Measurements from ENCODE around the gene PHC2. TPM values are rescaled to one million over a fixed set of nuclear protein-coding genes. Genes with fewer than 3 reads are reported as not detected.

The PHC2 gene
- total RNA-seq, 1 experiment from 2014 or later, result 9.4 TPM

GRCh38 chr1:33321178-33321577 lies 109.7 kb downstream of the PHC2 start:
- H3K14ac ChIP-seq (ENCODE audit: insufficient read depth, low read length), result no peak overlapping the region
- no peak overlapping the region for H3K4ac ChIP-seq (ENCODE audit: low read depth, low read length)
- no peak overlapping the region for H2BK12ac ChIP-seq (ENCODE audit: insufficient read length, low read depth, low read length)
- H4K91ac ChIP-seq (ENCODE audit: insufficient read length, low read depth, low read length), result no peak overlapping the region
- no peak overlapping the region for H2BK20ac ChIP-seq (ENCODE audit: low read depth, low read length, poor library complexity, severe bottlenecking)
- no peaks in the 10 kb centered on the region for H3K4me1 ChIP-seq (ENCODE audit: insufficient read depth, low read length)
- H2AFZ ChIP-seq (ENCODE audit: low read length), result no peak overlapping the region
- no peak overlapping the region for H3T11ph ChIP-seq (ENCODE audit: low read length)
- no peak overlapping the region for H3K56ac ChIP-seq (ENCODE audit: insufficient read length, low read depth, low read length)
- H3K18ac ChIP-seq (ENCODE audit: insufficient read length, low read depth, low read length), result no peak overlapping the region
- H3K27ac ChIP-seq (ENCODE audit: insufficient read length, low read depth, low read length), result no peak overlapping the region
- H2BK120ac ChIP-seq (ENCODE audit: low read depth, low read length, poor library complexity, severe bottlenecking), result no peak overlapping the region
- H3K79me1 ChIP-seq (ENCODE audit: insufficient read depth, low read depth, low read length, poor library complexity, severe bottlenecking), result no peaks in the 10 kb centered on the region
- Mint-ChIP-seq H3K36me3 (ENCODE audit: insufficient read depth in 1 of 3, low read depth in 3 of 3) (peaks cover 0 to 15% (median 0%) of the 10 kb centered on the region in 3 experiments; a peak in 4 of 7 replicates), H3K4me3 (no peak overlapping the region), H3K27me3 (ENCODE audit: low read depth) (peaks cover 17% of the 10 kb centered on the region), H3K4me1 (peaks cover 5 to 18% of the 10 kb centered on the region in 2 experiments), H3K9me3 (no peaks in the 10 kb centered on the region), H3K27ac (no peak overlapping the region)
- H2BK5ac ChIP-seq (ENCODE audit: insufficient read length, low read length), result no peak overlapping the region
- DNase-seq, result no peak
- no peak overlapping the region for H3K9ac ChIP-seq (ENCODE audit: extremely low read depth, insufficient read length, low read length)
- H2BK15ac ChIP-seq (ENCODE audit: low read depth, low read length), result no peak overlapping the region
- H4K8ac ChIP-seq (replicated peaks; ENCODE audit: insufficient read length, low read depth, low read length), result no peak overlapping the region
- no peaks in the 10 kb centered on the region for H3K23me2 ChIP-seq (ENCODE audit: insufficient read length, low read depth, low read length, poor library complexity, severe bottlenecking)
- no peaks in the 10 kb centered on the region for H3K27me3 ChIP-seq (ENCODE audit: insufficient read depth, low read length)
- H2AK5ac ChIP-seq (ENCODE audit: insufficient read length, low read length), result no peak overlapping the region
- WGBS (ENCODE audit: extremely low coverage, insufficient read length, low lambda C conversion rate), result no CpG with 5 or more reads among the region's 5 CpGs
- no peak overlapping the region for H3K4me2 ChIP-seq (ENCODE audit: insufficient read depth, insufficient read length, low read length)
- no peak for TF ChIP-seq CTCF (conservative IDR thresholded peaks at IDR 0.05)
- no peaks in the 10 kb centered on the region for H3K9me3 ChIP-seq (ENCODE audit: control insufficient read depth, low read depth, low read length)
- H4K5ac ChIP-seq (ENCODE audit: insufficient read length, low read depth, low read length), result no peak overlapping the region
- H3K23ac ChIP-seq (ENCODE audit: insufficient read length, low read depth, low read length), result no peak overlapping the region
- no peaks in the 10 kb centered on the region for H4K20me1 ChIP-seq (ENCODE audit: control insufficient read depth, insufficient read depth, insufficient read length)
- no peaks in the 10 kb centered on the region for H3K79me2 ChIP-seq (ENCODE audit: insufficient read depth, low read length)

All from H9 (cell line).